ENCODE results near the gene MTA2.
"Not testable (repeated sequence)": the region's sequence is repeated elsewhere in the genome, so short reads cannot be mapped to it uniquely, and the experiment has no call there.

Gene MTA2

GRCh38 chr11:62592146-62592815, 9.4 kb downstream of the MTA2 start:
- no peak for DNase-seq

- DNase-seq: peak; percentile 99
Observed at GRCh38 chr11:62591448-62592145, 10.1 kb downstream of the MTA2 start, which contains the start of gene TUT1. Gene TUT1 (minus strand): TSS chr11:62591523. CDS start chr11:62591485, 38 bp downstream.

GRCh38 chr11:62588966-62589637, 12.6 kb downstream of the MTA2 start:
- DNase-seq: no peak

- not testable (repeated sequence) for DNase-seq
Observed at GRCh38 chr11:62585356-62585755, 16.3 kb downstream of the MTA2 start.

- DNase-seq: not testable (repeated sequence)
Observed at GRCh38 chr11:62581735-62582134, 19.9 kb downstream of the MTA2 start.

GRCh38 chr11:62580959-62581715, 20.5 kb downstream of the MTA2 start:
- no peak for DNase-seq

- no peak for DNase-seq
Observed at GRCh38 chr11:62579252-62579651, 22.4 kb downstream of the MTA2 start.

- no peak for DNase-seq
Observed at GRCh38 chr11:62578541-62578940, 23.1 kb downstream of the MTA2 start.

- DNase-seq: no peak
Observed at GRCh38 chr11:62577046-62577714, 24.5 kb downstream of the MTA2 start.

- DNase-seq: no peak
Observed at GRCh38 chr11:62575837-62576236, 25.8 kb downstream of the MTA2 start.

- DNase-seq: no peak
Observed at GRCh38 chr11:62575156-62575555, 26.5 kb downstream of the MTA2 start.

GRCh38 chr11:62574363-62575071, 27.1 kb downstream of the MTA2 start:
- peak; percentile 21 for DNase-seq

- peak; percentile 99 for DNase-seq
Observed at GRCh38 chr11:62573592-62574362, 27.9 kb downstream of the MTA2 start, which contains the start of gene EEF1G. Gene EEF1G (minus strand): TSS chr11:62573891. CDS start chr11:62573842, 49 bp downstream.

GRCh38 chr11:62573006-62573591, 28.6 kb downstream of the MTA2 start:
- no peak for DNase-seq

- DNase-seq: no peak
Observed at GRCh38 chr11:62572431-62572830, 29.2 kb downstream of the MTA2 start.

GRCh38 chr11:62571493-62571892, 30.2 kb downstream of the MTA2 start:
- DNase-seq: not testable (repeated sequence)

- not testable (repeated sequence) for DNase-seq
Observed at GRCh38 chr11:62570903-62571302, 30.8 kb downstream of the MTA2 start.

GRCh38 chr11:62569611-62570010, 32.1 kb downstream of the MTA2 start:
- DNase-seq: no peak

GRCh38 chr11:62567018-62567633, 34.5 kb downstream of the MTA2 start:
- DNase-seq: no peak

- DNase-seq: no peak
Observed at GRCh38 chr11:62566247-62566646, 35.4 kb downstream of the MTA2 start.
